Naive thymus-derived CD4-positive, alpha-beta T cell (primary cell): Measurements from ENCODE around the gene PPP1R7. TPM values are rescaled to one million over a fixed set of nuclear protein-coding genes. Genes with fewer than 3 reads are reported as not detected.

ENCODE experiments used
- ATAC-seq: fragments of 150-1000 bp; cut with Tn5 transposase; 2 replicates; pipeline ENCODE4 v1.10.0; 2021; ENCODE audit warnings: mild to moderate bottlenecking, moderate library complexity
- CTCF ChIA-PET: fragments of 350-600 bp; sonication (Branson Sonifier 250); formaldehyde crosslinking; loops from one replicate; lab custom pipeline; 2021; ENCODE audit warnings: antibody characterized with exemption; lab: Charles Lee
- POLR2A ChIA-PET: fragments of 350-600 bp; sonication (Branson Sonifier 250); formaldehyde crosslinking; loops from one replicate; lab custom pipeline; 2021; ENCODE audit warnings: antibody characterized with exemption, inconsistent platforms; lab: Charles Lee
- DNase-seq, 9 donors: peaks; one replicate each; pipeline versions ENCODE4 v3.0.0 to v3.0.0-alpha.2; 2020 to 2022; ENCODE audit warnings: mixed read lengths in 1 of 9
- H3K27ac ChIP-seq: one replicate; pipeline ENCODE4 v1.7.0; 2013; ENCODE audit warnings: mild to moderate bottlenecking, low read depth, low read length, moderate library complexity
- H3K27me3 ChIP-seq, 2 donors: one replicate each; pipeline ENCODE4 v1.7.0; 2013; ENCODE audit warnings: low read length in 2 of 2, mild to moderate bottlenecking in 2 of 2, moderate library complexity in 2 of 2; ENCODE audit not compliant: control insufficient read depth in 2 of 2, insufficient read depth in 2 of 2
- H3K36me3 ChIP-seq, 3 experiments: 1 replicate in 2 of 3; 2 replicates in 1 of 3; pipeline ENCODE4 v1.7.0; 2013; ENCODE audit warnings: low read length in 3 of 3, mild to moderate bottlenecking in 3 of 3, moderate library complexity in 1 of 3; ENCODE audit not compliant: insufficient read depth in 3 of 3, control insufficient read depth in 2 of 3
- H3K4me1 ChIP-seq, 2 donors: one replicate each; pipeline ENCODE4 v1.7.0; 2013; ENCODE audit warnings: low read length in 2 of 2, mild to moderate bottlenecking in 2 of 2, moderate library complexity in 1 of 2; ENCODE audit not compliant: control insufficient read depth in 2 of 2, insufficient read depth in 2 of 2
- H3K4me3 ChIP-seq: 2 replicates; pipeline ENCODE4 v1.7.0; 2013; ENCODE audit warnings: mild to moderate bottlenecking, low read length
- H3K9me3 ChIP-seq, 3 experiments: 1 replicate in 2 of 3; 2 replicates in 1 of 3; pipeline ENCODE4 v1.7.0; 2013; ENCODE audit warnings: low read length in 3 of 3; ENCODE audit not compliant: control insufficient read depth in 2 of 3
- H3K27ac Mint-ChIP-seq, 9 donors: one replicate each; pipeline ENCODE4 v1.8.0; 2020 to 2022; ENCODE audit warnings: mixed read lengths in 9 of 9, mild to moderate bottlenecking in 8 of 9, moderate library complexity in 5 of 9, inconsistent platforms in 2 of 9
- H3K27me3 Mint-ChIP-seq, 5 donors: one replicate each; pipeline ENCODE4 v1.8.0; 2021 to 2022; ENCODE audit warnings: mixed read lengths in 5 of 5, mild to moderate bottlenecking in 1 of 5
- H3K36me3 Mint-ChIP-seq, 5 donors: one replicate each; pipeline ENCODE4 v1.8.0; 2020 to 2022; ENCODE audit warnings: mixed read lengths in 5 of 5, mild to moderate bottlenecking in 3 of 5, inconsistent platforms in 1 of 5
- H3K4me1 Mint-ChIP-seq, 7 donors: one replicate each; pipeline ENCODE4 v1.8.0; 2020 to 2022; ENCODE audit warnings: mixed read lengths in 7 of 7, mild to moderate bottlenecking in 3 of 7, inconsistent platforms in 1 of 7
- H3K4me3 Mint-ChIP-seq, 10 donors: one replicate each; pipeline ENCODE4 v1.8.0; 2020 to 2022; ENCODE audit warnings: mild to moderate bottlenecking in 10 of 10, mixed read lengths in 10 of 10, moderate library complexity in 6 of 10, inconsistent platforms in 2 of 10
- H3K9me3 Mint-ChIP-seq, 11 donors: one replicate each; pipeline ENCODE4 v1.8.0; 2020 to 2022; ENCODE audit warnings: mixed read lengths in 11 of 11, mild to moderate bottlenecking in 4 of 11, inconsistent platforms in 1 of 11, moderate library complexity in 1 of 11
- intact Hi-C, 2 donors: fragments of 100-400 bp; cut with micrococcal nuclease; formaldehyde crosslinking; loops; one replicate each; pipeline ENCODE4 v1.15.1; 2023
- polyA plus RNA-seq, 2 donors: library from polyadenylated mRNA; unstranded; fragments of 300-500 nt; fragmentation: Illumina TruSeq; gene quantifications; one replicate each; pipeline ENCODE4 v1.2.3, GENCODE V29; 2021
- total RNA-seq, 6 experiments: library from RNA in 5 of 6; stranded (reverse) in 5 of 6; gene quantifications; 1 replicate in 5 of 6; 2 replicates in 1 of 6; pipeline ENCODE4 v1.2.3 and lab custom pipeline; 2021 to 2026

Gene PPP1R7
- total and polyA plus RNA-seq, 7 experiments from 2014 or later: 39.2 to 122 (median 59.0) TPM

GRCh38 chr2:241188361-241189092, 38.3 kb downstream of the PPP1R7 start, which contains the start of gene ANO7:
ANO7 (plus strand) TSS chr2:241188677; CDS start chr2:241190064, 1,387 bp downstream.
- Histone ChIP-seq H3K27me3 (no peaks in the 10 kb centered on the region), H3K9me3 (no peaks in the 10 kb centered on the region), H3K27ac (no peak within 1 kb of the TSS), H3K4me3 (no peak within 1 kb of the TSS), H3K4me1 (no peaks in the 10 kb centered on the region), H3K36me3 (peaks cover 0 to 2% (median 0%) of the 10 kb centered on the region in 3 experiments)
- ChIA-PET POLR2A (no interaction called here), CTCF (no interaction called here)
- Mint-ChIP-seq H3K36me3 (peaks cover 0 to 2% (median 0%) of the 10 kb centered on the region in 5 donors), H3K27me3 (no peaks in the 10 kb centered on the region), H3K9me3 (no peaks in the 10 kb centered on the region), H3K4me1 (no peaks in the 10 kb centered on the region), H3K27ac (no peak within 1 kb of the TSS), H3K4me3 (no peak within 1 kb of the TSS)
- DNase-seq: no peak
- no peak for ATAC-seq
- intact Hi-C loops: no loop called here

GRCh38 chr2:241189093-241189855, 39.0 kb downstream of the PPP1R7 start:
- H3K4me1 Mint-ChIP-seq: no peaks in the 10 kb centered on the region
- ChIA-PET CTCF (no interaction called here), POLR2A (no interaction called here)
- DNase-seq: no peak
- H3K4me3 Mint-ChIP-seq: no peak overlapping the region
- Histone ChIP-seq H3K27ac (no peak overlapping the region), H3K4me3 (no peak overlapping the region), H3K36me3 (no peaks in the 10 kb centered on the region), H3K9me3 (no peaks in the 10 kb centered on the region), H3K4me1 (no peaks in the 10 kb centered on the region), H3K27me3 (no peaks in the 10 kb centered on the region)
- no peak overlapping the region for H3K27ac Mint-ChIP-seq
- intact Hi-C loops: no loop called here
- no peaks in the 10 kb centered on the region for H3K36me3 Mint-ChIP-seq
- H3K27me3 Mint-ChIP-seq: no peaks in the 10 kb centered on the region
- no peaks in the 10 kb centered on the region for H3K9me3 Mint-ChIP-seq
- no peak for ATAC-seq

- no peak for DNase-seq
- Histone ChIP-seq H3K27ac (no peak overlapping the region), H3K9me3 (no peaks in the 10 kb centered on the region), H3K4me1 (no peaks in the 10 kb centered on the region), H3K27me3 (no peaks in the 10 kb centered on the region), H3K4me3 (no peak overlapping the region), H3K36me3 (no peaks in the 10 kb centered on the region)
- Mint-ChIP-seq H3K36me3 (no peaks in the 10 kb centered on the region), H3K27ac (no peak overlapping the region), H3K27me3 (no peaks in the 10 kb centered on the region), H3K4me1 (no peaks in the 10 kb centered on the region), H3K9me3 (no peaks in the 10 kb centered on the region), H3K4me3 (no peak overlapping the region)
- intact Hi-C loops: no loop called here
- ChIA-PET CTCF (no interaction called here), POLR2A (no interaction called here)
- no peak for ATAC-seq
These were observed 39.6 kb downstream of the PPP1R7 start for GRCh38 chr2:241189856-241190201.

- H3K36me3 ChIP-seq: no peaks in the 10 kb centered on the region
- DNase-seq: no peak
- Mint-ChIP-seq H3K4me3 (no peak overlapping the region), H3K4me1 (no peaks in the 10 kb centered on the region), H3K27ac (no peak overlapping the region), H3K36me3 (no peaks in the 10 kb centered on the region), H3K9me3 (no peaks in the 10 kb centered on the region), H3K27me3 (no peaks in the 10 kb centered on the region)
- no peaks in the 10 kb centered on the region for H3K9me3 ChIP-seq
- no peak overlapping the region for H3K4me3 ChIP-seq
- H3K4me1 ChIP-seq: no peaks in the 10 kb centered on the region
- intact Hi-C loops: no loop called here
- H3K27me3 ChIP-seq: no peaks in the 10 kb centered on the region
- ATAC-seq: peak; percentile 17
- no peak overlapping the region for H3K27ac ChIP-seq
- CTCF ChIA-PET: no interaction called here
- POLR2A ChIA-PET: no interaction called here
These were observed 40.2 kb downstream of the PPP1R7 start for GRCh38 chr2:241190291-241190981.

GRCh38 chr2:241191081-241191480, 40.8 kb downstream of the PPP1R7 start:
- Histone ChIP-seq H3K4me3 (no peak overlapping the region), H3K27ac (no peak overlapping the region), H3K27me3 (no peaks in the 10 kb centered on the region), H3K4me1 (no peaks in the 10 kb centered on the region), H3K9me3 (no peaks in the 10 kb centered on the region), H3K36me3 (no peaks in the 10 kb centered on the region)
- no peak overlapping the region for H3K27ac Mint-ChIP-seq
- H3K36me3 Mint-ChIP-seq: no peaks in the 10 kb centered on the region
- ATAC-seq (no peak), DNase-seq (no peak)
- no peaks in the 10 kb centered on the region for H3K27me3 Mint-ChIP-seq
- ChIA-PET POLR2A (no interaction called here), CTCF (no interaction called here)
- intact Hi-C loops: no loop called here
- no peaks in the 10 kb centered on the region for H3K9me3 Mint-ChIP-seq
- no peak overlapping the region for H3K4me3 Mint-ChIP-seq
- H3K4me1 Mint-ChIP-seq: no peaks in the 10 kb centered on the region

GRCh38 chr2:241193271-241193670, 43.0 kb downstream of the PPP1R7 start:
- H3K4me1 Mint-ChIP-seq: no peaks in the 10 kb centered on the region
- no peak overlapping the region for H3K27ac Mint-ChIP-seq
- Histone ChIP-seq H3K4me1 (no peaks in the 10 kb centered on the region), H3K36me3 (no peaks in the 10 kb centered on the region), H3K4me3 (no peak overlapping the region), H3K27me3 (no peaks in the 10 kb centered on the region), H3K9me3 (no peaks in the 10 kb centered on the region), H3K27ac (no peak overlapping the region)
- CTCF ChIA-PET: no interaction called here
- no peaks in the 10 kb centered on the region for H3K36me3 Mint-ChIP-seq
- intact Hi-C loops: no loop called here
- H3K9me3 Mint-ChIP-seq: no peaks in the 10 kb centered on the region
- DNase-seq (no peak), ATAC-seq (no peak)
- no peak overlapping the region for H3K4me3 Mint-ChIP-seq
- H3K27me3 Mint-ChIP-seq: no peaks in the 10 kb centered on the region
- POLR2A ChIA-PET: no interaction called here
